Right ventricle myocardium superior (tissue), 1 donor: ENCODE measurements around the gene TMEM170A. TPM values are rescaled to one million over a fixed set of nuclear protein-coding genes. Genes with fewer than 3 reads are reported as not detected.

Experiments
- ATAC-seq: fragments of 200-7000 bp; cut with Tn5 transposase; one replicate; pipeline ENCODE4 v1.9.1; 2020; ENCODE audit warnings: mild to moderate bottlenecking; ENCODE audit not compliant: poor library complexity
- DNase-seq: peaks from one replicate; pipeline ENCODE4 v3.0.0-alpha.2; 2020
- intact Hi-C: fragments of 100-400 bp; cut with DNase I; formaldehyde crosslinking; loops from one replicate; pipeline ENCODE4 v1.11.2; 2022
- total RNA-seq: library from RNA; stranded (reverse); fragmentation: NEBNext Ultra II Directional; extraction: Animal tissue kit (Norgen Biotek cat#: 25700); gene quantifications from one replicate; pipeline ENCODE4 v1.2.1, GENCODE V29; 2021
- donor health status: DM: no; HTN: yes; CAD: no; lungs with severe emphysema.

TMEM170A gene
- total RNA-seq, 1 donor from 2014 or later, result 9.5 TPM

- no peak for ATAC-seq
- intact Hi-C loops, result no loop called here
- no peak for DNase-seq
Measured at GRCh38 chr16:75421820-75422126, 42.7 kb downstream of the TMEM170A start.

DNA sequence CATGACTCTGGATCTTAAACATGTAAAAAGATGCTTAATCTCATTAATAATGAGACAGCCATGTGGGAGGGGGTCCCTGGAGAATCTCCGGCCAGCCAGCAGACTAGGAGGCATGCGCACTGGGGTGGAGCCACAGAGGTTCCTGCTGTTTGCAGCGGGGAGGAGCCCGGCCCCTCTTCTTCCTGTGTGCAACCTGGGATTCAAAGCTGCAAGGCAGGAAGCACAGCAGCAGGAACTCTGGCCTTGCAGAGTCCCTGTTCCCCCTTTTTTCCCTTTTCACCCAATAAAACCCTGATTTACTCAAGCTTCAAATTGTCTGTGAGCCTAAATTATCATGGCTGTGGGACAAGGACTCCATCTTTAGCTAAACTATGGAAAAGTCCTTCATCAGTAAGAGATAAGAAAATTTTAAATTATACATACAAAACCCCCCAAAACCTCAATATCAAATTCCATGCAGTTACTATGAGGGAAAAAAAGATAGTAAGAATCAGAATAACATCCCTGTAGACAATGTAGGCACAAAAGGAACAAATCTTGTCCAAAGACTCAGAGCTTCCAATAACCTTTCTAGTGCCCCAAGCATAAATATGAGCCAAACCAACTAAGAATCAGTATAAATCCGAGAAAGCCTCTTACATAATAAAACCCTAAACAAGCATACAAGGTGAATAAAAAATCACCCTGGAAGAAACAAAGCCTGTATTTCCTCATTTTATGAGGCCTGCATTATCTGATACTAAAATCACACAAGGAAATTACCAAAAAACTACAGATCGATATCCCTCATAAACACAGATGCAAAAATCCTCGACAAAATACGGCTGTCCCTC lies 43.3 kb downstream of the TMEM170A start:
- DNase-seq (peak; percentile 89), ATAC-seq (peak; percentile 86)
- intact Hi-C loops, result no loop called here

DNA sequence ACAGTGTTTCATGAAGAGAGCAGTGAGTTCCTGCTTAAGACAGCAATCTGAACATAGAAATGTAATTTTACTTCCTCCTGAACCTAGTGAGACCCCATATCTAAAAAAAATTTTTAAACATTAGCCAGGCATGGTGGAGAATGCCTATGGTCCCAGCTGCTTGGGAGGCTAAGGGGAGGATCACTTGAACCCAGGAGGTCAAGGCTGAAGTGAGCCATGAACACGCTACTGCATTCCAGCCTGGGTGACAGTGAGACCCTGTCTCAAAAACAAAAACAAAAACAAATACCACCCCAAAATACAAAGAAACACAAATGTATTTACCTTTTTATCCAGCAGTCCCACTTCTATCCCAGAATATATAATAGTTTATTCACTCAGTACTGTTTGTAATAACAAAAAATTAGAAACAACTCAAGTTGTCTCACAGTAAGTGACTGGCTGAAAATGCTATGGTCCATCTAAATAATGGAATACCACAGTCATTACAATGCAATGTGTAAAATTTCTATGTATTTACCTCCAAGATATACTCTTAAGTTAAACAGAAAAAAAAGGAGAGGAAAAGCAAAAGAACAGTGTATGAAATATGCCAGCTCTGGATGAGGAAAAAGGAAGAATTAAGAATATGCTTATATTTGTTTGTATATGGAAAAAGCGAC lies 47.5 kb downstream of the TMEM170A start:
- no peak for ATAC-seq
- no peak for DNase-seq
- intact Hi-C loops, result no loop called here

- no peak for DNase-seq
- no peak for ATAC-seq
- intact Hi-C loops, result no loop called here
Measured at GRCh38 chr16:75415169-75415905, 49.2 kb downstream of the TMEM170A start.

DNA sequence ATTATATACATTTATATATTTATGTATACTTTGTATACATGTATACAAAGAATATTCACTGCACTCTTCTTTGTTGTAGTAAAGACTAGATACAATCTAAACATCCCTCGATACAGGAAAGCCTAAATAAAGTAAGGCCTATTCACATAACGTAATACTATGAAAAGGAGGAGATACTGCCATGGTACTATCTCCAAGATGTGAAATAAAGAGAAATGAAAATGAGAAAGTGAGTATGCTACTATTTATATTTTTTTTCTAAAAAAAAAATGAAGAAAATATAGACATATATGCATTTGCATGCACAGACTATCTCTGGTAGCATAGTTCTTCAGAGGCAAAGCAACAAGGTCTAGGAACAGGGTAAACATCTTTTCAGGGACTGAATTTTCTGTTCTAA lies 50.5 kb downstream of the TMEM170A start:
- intact Hi-C loops, result no loop called here
- ATAC-seq (no peak), DNase-seq (no peak)

DNA sequence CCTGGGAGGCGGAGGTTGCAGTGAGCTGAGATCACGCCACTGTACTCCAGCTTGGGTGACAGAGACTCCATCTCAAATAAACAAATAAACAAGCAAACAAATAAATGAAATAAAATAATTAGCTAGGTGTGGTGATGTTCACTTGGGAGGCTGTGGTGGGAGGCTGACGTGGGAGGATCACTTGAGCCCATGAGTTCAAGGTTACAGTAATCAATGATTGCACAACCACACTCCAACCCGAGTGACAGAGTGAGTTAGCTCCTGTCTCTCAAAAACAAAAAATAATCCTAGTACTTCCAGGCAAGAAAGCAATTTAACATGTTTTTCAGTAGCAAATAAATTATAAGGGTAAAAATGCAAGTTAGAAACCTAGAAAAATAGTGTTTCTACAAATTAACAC lies 57.5 kb downstream of the TMEM170A start:
- intact Hi-C loops, result no loop called here
- DNase-seq (no peak), ATAC-seq (no peak)

DNA sequence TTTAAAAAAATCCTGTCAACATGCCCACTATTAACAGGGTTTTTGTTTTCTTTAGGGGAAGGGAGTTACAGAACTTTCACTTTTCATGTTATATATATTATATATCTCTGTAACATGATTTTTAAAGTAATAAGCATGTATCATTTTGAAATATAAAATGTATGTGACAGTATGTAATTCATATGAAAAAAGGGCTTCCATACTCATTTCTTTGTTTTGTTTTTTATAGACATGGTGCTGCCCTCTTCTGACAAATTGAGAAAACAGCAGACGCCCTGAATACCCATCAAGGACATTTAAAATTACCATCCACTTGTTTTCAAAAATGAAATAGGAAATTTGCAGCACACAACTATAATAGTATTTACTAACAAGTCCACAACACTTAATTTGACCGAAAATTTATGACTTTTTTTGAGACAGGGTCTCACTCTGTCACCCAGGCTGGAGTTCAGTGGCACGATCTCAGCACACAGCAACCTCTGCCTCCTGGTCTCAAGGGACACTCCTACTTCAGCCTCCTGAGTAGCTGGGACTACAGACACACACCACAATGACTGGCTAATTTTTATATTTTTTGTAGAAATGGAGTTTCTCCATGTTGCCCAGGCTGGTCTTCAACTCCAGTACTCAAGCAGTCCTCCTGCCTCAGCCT lies 61.5 kb downstream of the TMEM170A start:
- intact Hi-C loops, result loop anchor here (5.0 kb wide), 1 partner anchor 206 kb away; no protein-coding TSS in a partner anchor
- DNase-seq (no peak), ATAC-seq (peak; percentile 53)

- DNase-seq, result no peak
- intact Hi-C loops, result loop anchor here (5.0 kb wide), 1 partner anchor 205 kb away; no protein-coding TSS in a partner anchor
- peak; percentile 55 for ATAC-seq
Measured at GRCh38 chr16:75402159-75402820, 62.2 kb downstream of the TMEM170A start.

GRCh38 chr16:75401691-75402090 lies 62.8 kb downstream of the TMEM170A start:
- DNase-seq, result no peak
- intact Hi-C loops, result loop anchor here (5.0 kb wide), 1 partner anchor 204 kb away; no protein-coding TSS in a partner anchor
- no peak for ATAC-seq

DNA sequence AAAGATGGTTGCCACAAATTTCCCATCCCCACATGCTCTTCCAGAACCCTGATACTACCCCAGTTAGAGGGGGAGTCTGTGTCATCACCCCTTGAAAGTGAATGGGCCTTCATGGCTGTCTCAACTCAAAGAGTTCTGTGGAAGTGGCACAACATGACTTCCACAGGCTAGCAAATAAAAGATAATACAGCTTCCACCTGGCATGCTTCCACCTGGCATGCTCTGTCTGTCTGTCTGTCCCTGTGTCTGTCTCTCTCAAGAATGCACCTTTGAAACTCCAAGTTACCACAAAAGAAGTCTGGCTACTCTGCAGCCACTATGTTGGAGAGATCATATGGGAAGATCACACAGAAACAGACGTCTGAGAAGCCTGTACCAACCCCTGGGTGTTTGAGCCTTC lies 66.2 kb downstream of the TMEM170A start:
- intact Hi-C loops, result no loop called here
- ATAC-seq (peak; percentile 57), DNase-seq (no peak)

DNA sequence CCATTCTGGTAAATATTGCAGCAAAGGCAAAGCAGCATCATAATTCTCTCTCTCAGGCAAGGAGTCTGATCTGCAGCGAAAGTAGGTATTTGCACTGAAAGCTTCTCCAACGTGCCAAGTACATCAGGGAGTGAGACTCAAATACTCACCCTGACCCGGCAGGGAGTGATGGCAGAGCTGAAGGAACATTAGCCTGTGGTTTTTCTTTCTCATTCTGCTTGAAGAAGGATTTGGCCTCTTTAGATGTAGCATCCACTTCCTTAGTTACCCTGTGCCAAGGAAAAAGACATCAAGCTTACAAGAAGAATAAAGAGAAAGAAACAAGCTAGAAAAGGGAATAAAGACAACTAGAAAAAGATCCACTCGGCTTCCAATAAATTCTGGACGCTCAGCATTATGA lies 69.5 kb downstream of the TMEM170A start:
- no peak for DNase-seq

More for the DNA sequence above, 69.5 kb downstream of the TMEM170A start:
- no peak for ATAC-seq
- intact Hi-C loops, result no loop called here

Other genes with a start within 250 kb of the TMEM170A start
- gene CTRB1, start 245.7 kb downstream of the TMEM170A start, total RNA-seq, result not detected
- gene BCAR1, start 213.1 kb downstream of the TMEM170A start, total RNA-seq, result 75.4 TPM
- 25.1 TPM for gene CFDP1, start 31.2 kb downstream of the TMEM170A start, total RNA-seq
- 0.78 TPM for gene CHST6, start 30.8 kb upstream of the TMEM170A start, total RNA-seq
- 0.22 TPM for gene CHST5, start 71.4 kb upstream of the TMEM170A start, total RNA-seq
- gene TMEM231, start 91.6 kb upstream of the TMEM170A start, total RNA-seq, result 4.1 TPM
- 239 TPM for gene GABARAPL2, start 101.7 kb upstream of the TMEM170A start, total RNA-seq
- gene ADAT1, start 158.6 kb upstream of the TMEM170A start, total RNA-seq, result 19.3 TPM
- 137 TPM for gene KARS1, start 183.0 kb upstream of the TMEM170A start, total RNA-seq
- gene TERF2IP, start 183.1 kb upstream of the TMEM170A start, total RNA-seq, result 50.7 TPM
- gene CPHXL2, start 212.3 kb upstream of the TMEM170A start, total RNA-seq, result not detected
- not detected for gene DUXB, start 236.8 kb upstream of the TMEM170A start, total RNA-seq